HG03342 (cell line): Measurements from ENCODE around the gene RRAD.
"Not testable (repeated sequence)": the region's sequence is repeated elsewhere in the genome, so short reads cannot be mapped to it uniquely, and the experiment has no call there.

Source experiments
- ATAC-seq: cut with Tn5 transposase; IDR thresholded peaks from one replicate; pipeline ENCODE4 v1.9.1; 2021; ENCODE audit warnings: mild to moderate bottlenecking, moderate library complexity; ENCODE audit not compliant: unreplicated experiment

Gene RRAD

GRCh38 chr16:66903544-66904427 is 21.5 kb downstream of the RRAD start:
- ATAC-seq: no peak

GRCh38 chr16:66902648-66903543 is 22.4 kb downstream of the RRAD start:
- ATAC-seq: no peak

GRCh38 chr16:66901626-66902025 is 23.7 kb downstream of the RRAD start:
- no peak for ATAC-seq

- ATAC-seq: no peak
Observed at GRCh38 chr16:66900721-66901441, 24.5 kb downstream of the RRAD start.

GRCh38 chr16:66899945-66900710 is 25.2 kb downstream of the RRAD start:
- ATAC-seq: no peak

- no peak for ATAC-seq
Observed at GRCh38 chr16:66899310-66899944, 25.9 kb downstream of the RRAD start.

- no peak for ATAC-seq
Observed at GRCh38 chr16:66898933-66899309, 26.4 kb downstream of the RRAD start.

GRCh38 chr16:66898207-66898606 is 27.1 kb downstream of the RRAD start:
- ATAC-seq: no peak

GRCh38 chr16:66896682-66897081 is 28.7 kb downstream of the RRAD start:
- ATAC-seq: not testable (repeated sequence)

GRCh38 chr16:66895999-66896398 is 29.3 kb downstream of the RRAD start:
- ATAC-seq: no peak

GRCh38 chr16:66895689-66895979 is 29.7 kb downstream of the RRAD start:
- ATAC-seq: no peak

GRCh38 chr16:66894948-66895688 is 30.2 kb downstream of the RRAD start:
- no peak for ATAC-seq

GRCh38 chr16:66894055-66894454 is 31.3 kb downstream of the RRAD start:
- ATAC-seq: no peak

GRCh38 chr16:66891797-66892196 is 33.5 kb downstream of the RRAD start:
- no peak for ATAC-seq

GRCh38 chr16:66891360-66891759 is 34.0 kb downstream of the RRAD start:
- ATAC-seq: no peak

GRCh38 chr16:66890799-66891198 is 34.5 kb downstream of the RRAD start:
- ATAC-seq: no peak

- ATAC-seq: no peak
Observed at GRCh38 chr16:66889622-66890021, 35.7 kb downstream of the RRAD start.

- ATAC-seq: no peak
Observed at GRCh38 chr16:66888647-66889615, 36.4 kb downstream of the RRAD start.
